ENCODE data around the gene VWA1. TPM values are rescaled to one million over a fixed set of nuclear protein-coding genes. Genes with fewer than 3 reads are reported as not detected.
"Not testable (repeated sequence)": the region's sequence is repeated elsewhere in the genome, so short reads cannot be mapped to it uniquely, and the experiment has no call there.

VWA1 gene
- total and polyA plus RNA-seq, 12 donors, result 10.8 to 52.8 (median 14.2) TPM

GRCh38 chr1:1400576-1401456, 34.7 kb upstream of the VWA1 start:
- H3K27ac ChIP-seq, result peak overlapping the region in 8 of 10 donors; percentile 90 to 98 (median 94)
- no peaks in the 10 kb centered on the region for H3K27me3 ChIP-seq
- TF ChIP-seq, protein P1, sequence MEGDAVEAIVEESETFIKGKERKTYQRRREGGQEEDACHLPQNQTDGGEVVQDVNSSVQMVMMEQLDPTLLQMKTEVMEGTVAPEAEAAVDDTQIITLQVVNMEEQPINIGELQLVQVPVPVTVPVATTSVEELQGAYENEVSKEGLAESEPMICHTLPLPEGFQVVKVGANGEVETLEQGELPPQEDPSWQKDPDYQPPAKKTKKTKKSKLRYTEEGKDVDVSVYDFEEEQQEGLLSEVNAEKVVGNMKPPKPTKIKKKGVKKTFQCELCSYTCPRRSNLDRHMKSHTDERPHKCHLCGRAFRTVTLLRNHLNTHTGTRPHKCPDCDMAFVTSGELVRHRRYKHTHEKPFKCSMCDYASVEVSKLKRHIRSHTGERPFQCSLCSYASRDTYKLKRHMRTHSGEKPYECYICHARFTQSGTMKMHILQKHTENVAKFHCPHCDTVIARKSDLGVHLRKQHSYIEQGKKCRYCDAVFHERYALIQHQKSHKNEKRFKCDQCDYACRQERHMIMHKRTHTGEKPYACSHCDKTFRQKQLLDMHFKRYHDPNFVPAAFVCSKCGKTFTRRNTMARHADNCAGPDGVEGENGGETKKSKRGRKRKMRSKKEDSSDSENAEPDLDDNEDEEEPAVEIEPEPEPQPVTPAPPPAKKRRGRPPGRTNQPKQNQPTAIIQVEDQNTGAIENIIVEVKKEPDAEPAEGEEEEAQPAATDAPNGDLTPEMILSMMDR (IDR thresholded peaks at IDR 0.05), result no peak
- H3K4me3 ChIP-seq, result peak overlapping the region in 9 of 10 donors; percentile 80 to 100 (median 97)
- peaks cover 13 to 71% (median 43%) of the 10 kb centered on the region in 9 donors for H3K4me1 ChIP-seq
- ATAC-seq (no peak), DNase-seq (no peak)
- intact Hi-C loops (cut with DNase I), result loop anchor here in 2 of 10 donors (5.0 to 10.0 kb wide), 2 partner anchors 36 to 104 kb away; partner anchors contain the start of gene VWA1 (in 1 of the 2)
- no peaks in the 10 kb centered on the region for H3K9me3 ChIP-seq
- 82 to 85% methylated on average over 22 of the region's 22 CpGs for WGBS, 2 donors
- peaks cover 0 to 78% (median 60%) of the 10 kb centered on the region in 9 donors for H3K36me3 ChIP-seq

- Histone ChIP-seq H3K27me3 (no peaks in the 10 kb centered on the region), H3K9me3 (no peaks in the 10 kb centered on the region), H3K27ac (no peak overlapping the region), H3K36me3 (peaks cover 0 to 77% (median 54%) of the 10 kb centered on the region in 9 donors), H3K4me1 (peaks cover 13 to 75% (median 46%) of the 10 kb centered on the region in 9 donors), H3K4me3 (no peak overlapping the region)
- intact Hi-C loops (cut with DNase I), result loop anchor here in 2 of 10 donors (5.0 to 10.0 kb wide), 2 partner anchors 36 to 103 kb away; partner anchors contain the start of gene VWA1 (in 1 of the 2)
- ATAC-seq (no peak), DNase-seq (no peak)
- 86 to 89% methylated on average over 7 of the region's 7 CpGs for WGBS, 2 donors
- TF ChIP-seq, protein P1 (IDR thresholded peaks at IDR 0.05), result no peak
Measured at GRCh38 chr1:1401457-1402010, 34.0 kb upstream of the VWA1 start.

- ATAC-seq, result no peak
- DNase-seq, result no peak
- no peak overlapping the region for H3K4me3 ChIP-seq
- 72 to 75% methylated on average over 20 of the region's 20 CpGs for WGBS, 2 donors
- H3K4me1 ChIP-seq, result peaks cover 13 to 69% (median 46%) of the 10 kb centered on the region in 9 donors
- peaks cover 0 to 69% (median 47%) of the 10 kb centered on the region in 9 donors for H3K36me3 ChIP-seq
- H3K9me3 ChIP-seq, result no peaks in the 10 kb centered on the region
- TF ChIP-seq, protein P1 (IDR thresholded peaks at IDR 0.05), result peak in 8 of 9 donors; percentile 7 to 54 (median 44)
- no peaks in the 10 kb centered on the region for H3K27me3 ChIP-seq
- intact Hi-C loops (cut with DNase I), result loop anchor here in 2 of 10 donors (5.0 to 10.0 kb wide), 2 partner anchors 35 to 103 kb away; partner anchors contain the start of gene VWA1 (in 1 of the 2)
- H3K27ac ChIP-seq, result no peak overlapping the region
Measured at GRCh38 chr1:1402072-1402900, 33.2 kb upstream of the VWA1 start.

DNA sequence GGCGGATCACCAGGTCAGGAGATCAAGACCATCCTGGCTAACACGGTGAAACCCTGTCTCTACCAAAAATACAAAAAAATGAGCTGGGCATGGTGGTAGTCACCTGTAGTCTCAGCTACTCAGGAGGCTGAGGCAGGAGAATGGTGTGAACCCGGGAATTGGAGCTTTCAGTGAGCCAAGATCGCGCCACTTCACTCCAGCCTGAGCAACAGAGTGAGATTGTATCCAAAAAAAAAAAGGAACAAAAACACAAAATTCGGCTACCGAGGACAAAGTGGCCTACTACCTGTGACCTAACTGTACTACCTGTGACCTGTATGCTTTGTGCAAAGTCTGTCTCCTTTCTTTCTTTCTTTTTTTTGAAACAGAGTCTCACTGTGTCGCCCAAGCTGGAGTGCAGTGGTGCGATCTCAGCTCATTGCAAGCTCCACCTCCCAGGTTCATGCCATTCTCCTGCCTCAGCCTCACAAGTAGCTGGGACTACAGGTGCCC, 32.5 kb upstream of the VWA1 start:
- not testable (repeated sequence) for H3K27me3 ChIP-seq, ATAC-seq, DNase-seq, H3K4me3 ChIP-seq, H3K27ac ChIP-seq, H3K9me3 ChIP-seq
- WGBS, 2 donors, result 88 to 93% methylated on average over 9 of the region's 9 CpGs
- intact Hi-C loops (cut with DNase I), result loop anchor here in 2 of 10 donors (5.0 to 10.0 kb wide), 2 partner anchors 34 to 102 kb away; partner anchors contain the start of gene VWA1 (in 1 of the 2)
- peaks cover 12 to 66% (median 43%) of the 10 kb centered on the region in 9 donors for H3K4me1 ChIP-seq
- peaks cover 0 to 62% (median 43%) of the 10 kb centered on the region in 9 donors for H3K36me3 ChIP-seq

Measured in heart right ventricle (tissue), 16 donors.